ENCODE measurements around the gene CSNK1A1.
"Not testable (repeated sequence)": the region's sequence is repeated elsewhere in the genome, so short reads cannot be mapped to it uniquely, and the experiment has no call there.

CSNK1A1 gene

GRCh38 chr5:149452665-149453617 lies 98.3 kb downstream of the CSNK1A1 start:
- DNase-seq = no peak

DNA sequence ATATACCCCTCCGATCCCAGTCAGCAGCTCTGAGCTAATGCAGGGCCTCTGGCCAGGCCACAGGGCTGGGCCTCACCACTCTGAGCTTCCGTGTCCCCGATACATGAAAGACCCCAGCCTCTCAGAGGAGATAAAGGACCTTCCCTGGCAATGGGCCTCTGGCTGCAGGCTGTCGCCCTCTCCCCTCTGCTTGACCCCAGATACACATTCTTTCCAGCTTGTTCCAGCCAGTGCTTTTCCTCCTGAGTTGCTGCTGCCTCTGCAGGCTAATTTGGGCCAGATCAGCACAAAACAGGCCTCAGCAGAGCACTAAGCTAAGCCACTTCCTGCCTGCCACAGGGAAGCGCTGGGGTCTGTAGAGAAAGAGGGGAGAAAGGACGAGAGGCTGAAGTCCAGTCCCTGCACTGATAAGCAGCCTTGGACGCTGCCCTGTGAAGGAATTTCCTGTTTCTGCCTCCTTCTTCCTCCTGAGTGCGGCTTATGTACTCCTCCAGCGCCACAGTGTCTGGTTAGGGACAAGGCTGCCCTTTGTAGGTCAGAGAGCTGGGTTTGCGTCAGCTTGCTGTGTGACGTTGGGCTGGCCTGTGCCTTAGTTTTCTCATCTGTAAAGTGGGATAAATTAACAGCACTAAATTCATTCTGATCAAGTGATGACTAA lies 99.1 kb downstream of the CSNK1A1 start:
- no peak for DNase-seq

DNA sequence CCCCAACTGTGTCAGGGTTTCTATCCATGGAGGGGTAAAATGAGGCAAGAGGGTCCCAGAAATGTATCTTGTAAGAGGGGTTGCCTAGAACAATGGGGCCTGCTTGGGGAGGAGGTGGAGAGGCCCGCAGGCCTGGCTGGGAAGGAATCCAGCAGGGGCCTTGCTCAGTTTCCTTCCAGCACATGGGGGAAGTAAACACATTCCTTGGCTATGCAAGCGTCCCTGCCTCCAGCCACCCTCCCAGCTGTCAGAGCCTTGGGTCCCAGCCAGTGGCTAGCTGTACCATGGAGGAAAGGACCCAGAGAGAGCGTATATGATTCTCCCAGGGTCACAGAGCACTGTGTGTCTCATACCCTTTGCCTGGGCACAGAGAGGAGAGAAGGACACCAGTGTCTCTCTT lies 101.0 kb downstream of the CSNK1A1 start:
- DNase-seq = no peak

DNA sequence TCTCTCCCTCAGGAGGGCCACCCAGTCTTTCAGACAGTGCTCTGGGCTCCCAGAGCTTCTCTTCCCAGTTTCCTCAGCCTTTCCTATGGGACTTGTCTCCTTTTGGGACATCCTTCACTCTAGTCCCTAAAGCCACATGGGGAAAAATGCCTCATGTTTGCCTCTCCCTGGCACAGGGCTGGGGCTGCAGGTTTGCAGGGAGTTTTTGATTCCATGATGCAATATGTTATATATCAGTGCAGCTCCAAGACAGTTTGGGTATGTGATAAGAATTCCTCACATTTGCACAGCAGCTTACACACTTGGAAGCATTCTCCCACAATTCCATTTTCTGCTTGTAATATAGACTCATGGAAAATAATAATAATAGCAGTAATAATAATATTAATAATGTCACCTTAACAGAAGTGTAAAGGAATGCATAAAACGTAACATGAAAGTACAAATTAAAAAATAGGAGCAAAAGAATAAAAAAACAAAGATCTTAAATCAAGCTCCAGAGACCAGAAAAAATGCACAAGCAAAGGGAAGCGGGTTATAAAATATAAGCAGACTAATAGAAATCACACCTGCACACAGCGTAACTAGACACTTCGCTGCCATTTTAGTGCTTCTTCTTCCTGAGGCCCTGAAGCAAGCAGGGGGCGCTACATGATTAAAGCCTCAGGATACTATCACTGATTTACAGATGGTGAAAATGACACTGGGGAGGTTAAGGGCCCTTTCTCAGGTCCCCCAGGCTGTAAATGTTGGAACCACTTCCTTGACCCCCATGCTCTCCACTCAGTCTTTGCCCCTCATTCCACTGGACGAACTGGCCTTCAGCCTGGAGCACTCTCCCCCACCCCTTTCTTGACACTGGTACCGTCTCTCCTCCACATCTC lies 102.2 kb downstream of the CSNK1A1 start:
- DNase-seq = no peak

GRCh38 chr5:149448431-149448830 lies 102.8 kb downstream of the CSNK1A1 start:
- no peak for DNase-seq

- no peak for DNase-seq
These were observed 103.6 kb downstream of the CSNK1A1 start for GRCh38 chr5:149447373-149448367.

GRCh38 chr5:149446794-149447193 lies 104.4 kb downstream of the CSNK1A1 start:
- DNase-seq = not testable (repeated sequence)

DNA sequence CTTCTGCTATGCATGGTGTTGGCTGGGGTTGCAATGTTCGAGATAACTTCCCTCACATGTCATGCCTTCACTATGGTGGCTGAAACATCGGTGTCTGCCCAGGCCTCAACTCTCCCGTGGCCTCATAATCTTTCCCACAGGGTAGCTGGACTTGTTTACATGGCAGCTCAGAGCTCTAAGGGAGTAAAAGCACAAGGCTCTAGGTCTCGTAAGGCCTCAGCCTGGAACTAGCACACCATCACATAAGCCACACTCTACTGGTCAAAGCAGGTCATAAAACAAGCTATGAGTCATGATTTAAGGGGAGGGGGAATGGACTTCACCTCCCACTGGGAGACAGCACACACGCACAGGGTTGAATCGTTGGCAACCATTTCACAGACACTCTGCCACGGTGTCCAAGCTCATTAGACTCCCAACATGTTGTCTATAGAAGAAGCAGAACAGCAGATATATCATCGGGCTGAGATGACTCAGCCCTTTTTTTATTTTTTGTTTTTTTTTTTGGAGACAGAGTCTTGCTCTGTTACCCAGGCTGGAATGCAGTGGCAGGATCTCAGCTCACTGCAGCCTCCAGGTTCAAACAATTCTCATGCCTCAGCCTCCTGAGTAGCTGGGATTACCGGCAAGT lies 105.4 kb downstream of the CSNK1A1 start:
- DNase-seq = no peak

DNA sequence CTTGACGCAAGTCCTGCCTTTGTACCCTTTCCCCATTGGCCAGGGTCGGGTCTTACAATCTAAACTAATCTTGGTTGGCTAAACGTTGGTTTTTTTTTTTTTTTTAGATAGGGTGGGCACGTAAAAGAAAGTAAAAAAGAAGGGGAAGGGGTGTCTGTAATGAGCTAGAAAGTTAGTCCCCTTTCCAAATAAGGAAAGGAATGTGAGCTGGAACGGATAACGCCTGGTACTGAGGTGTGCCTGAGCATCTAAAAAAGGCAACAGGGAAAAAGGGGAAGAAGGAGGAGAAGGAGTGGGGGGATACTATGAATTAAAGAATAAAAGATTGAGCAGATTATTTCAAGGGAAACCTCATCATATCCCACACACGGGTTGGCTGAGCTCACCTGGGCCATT lies 105.9 kb downstream of the CSNK1A1 start:
- no peak for DNase-seq

DNA sequence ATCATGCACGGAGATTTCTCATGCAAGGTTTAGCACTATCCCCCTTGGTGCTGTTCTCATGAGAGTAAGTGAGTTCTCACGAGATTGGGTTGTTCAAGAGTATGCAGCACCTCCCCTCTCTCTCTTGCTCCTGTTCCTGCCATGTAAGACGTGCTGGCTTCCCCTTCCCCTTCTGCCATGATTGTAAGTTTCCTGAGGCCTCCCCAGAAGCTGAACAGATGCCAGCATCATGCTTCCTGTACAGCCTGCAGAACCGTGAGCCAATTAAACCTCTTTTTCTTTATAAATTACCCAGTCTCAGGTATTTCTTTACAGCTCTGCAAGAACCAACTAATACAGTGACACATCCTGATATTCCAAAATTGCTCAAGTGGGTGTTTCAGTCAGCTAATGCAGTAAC lies 106.8 kb downstream of the CSNK1A1 start:
- not testable (repeated sequence) for DNase-seq

DNA sequence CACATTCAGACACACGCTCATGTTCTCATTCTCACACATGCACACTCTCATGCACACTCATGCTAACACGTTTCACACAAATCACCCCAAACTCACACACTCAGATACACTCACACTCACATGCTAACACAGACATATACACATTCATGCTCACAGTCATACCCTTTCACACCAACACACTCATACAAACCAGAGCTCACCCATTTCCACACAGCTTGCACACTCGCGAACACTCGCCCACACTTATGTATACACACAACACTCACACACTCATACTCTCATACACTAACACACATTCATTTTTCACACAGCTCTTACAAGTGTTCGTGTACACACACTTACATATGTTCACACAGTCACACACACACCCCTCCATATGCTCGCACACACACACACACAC lies 108.0 kb downstream of the CSNK1A1 start:
- DNase-seq = no peak

DNA sequence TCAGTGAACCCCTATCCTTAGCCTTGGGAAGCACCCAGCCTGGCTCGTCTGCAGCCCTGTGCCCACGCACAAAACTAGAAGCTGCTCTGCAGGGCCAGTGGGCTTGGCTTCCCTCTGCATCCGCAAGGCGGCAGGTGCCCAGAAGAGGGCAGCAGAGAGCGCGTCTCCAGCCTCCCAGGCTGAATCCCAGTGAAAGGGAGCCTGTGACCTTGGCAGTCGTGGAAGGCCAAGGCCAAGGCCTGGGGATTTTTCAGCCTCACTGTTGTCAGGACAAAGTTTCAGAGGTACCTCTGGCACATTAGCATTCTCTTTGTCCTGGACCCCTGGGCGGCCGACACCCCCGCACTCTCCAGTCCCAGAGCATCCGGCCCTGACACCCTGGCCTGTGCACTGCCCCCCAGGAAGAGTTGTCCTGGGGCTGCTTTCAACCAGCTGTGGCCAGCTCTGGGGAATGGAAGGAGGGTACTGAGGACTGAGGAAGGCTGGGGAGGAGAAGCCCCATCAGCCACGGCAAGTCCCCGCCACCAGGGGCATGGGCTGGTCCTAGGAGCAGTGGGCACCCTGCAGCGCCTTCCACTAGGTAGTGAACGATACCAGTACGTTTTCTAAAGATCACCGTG lies 108.6 kb downstream of the CSNK1A1 start:
- peak; percentile 93 for DNase-seq

Measured in stimulated activated CD8-positive, alpha-beta memory T cell treated with anti-CD3 and anti-CD28 coated beads, Interleukin-4, amount 100 ng/mL, for 48 hours (primary cell).